T-helper 1 cell treated with Interleukin-12 subunit alpha and Interleukin-12 subunit beta and Interleukin-4 antibody, amounts not matched to agents 30 ng/mL and 1 ng/mL, for 36 hours (primary cell): ENCODE measurements around the gene LRRC4. TPM values are rescaled to one million over a fixed set of nuclear protein-coding genes. Genes with fewer than 3 reads are reported as not detected.

Experiments used
- intact Hi-C: fragments of 100-400 bp; cut with micrococcal nuclease; formaldehyde crosslinking; loops from one replicate; pipeline ENCODE4 v1.15.1; 2024
- total RNA-seq: library from RNA; stranded (reverse); gene quantifications from 2 replicates; pipeline ENCODE4 v1.2.3, GENCODE V29; 2022

LRRC4 gene
- total RNA-seq, 1 donor from 2014 or later = not detected

GRCh38 chr7:127981965-127982364 is 49.3 kb downstream of the LRRC4 start:
- intact Hi-C loops = no loop called here

GRCh38 chr7:127980901-127981300 is 50.3 kb downstream of the LRRC4 start:
- intact Hi-C loops = no loop called here

GRCh38 chr7:127979728-127980126 is 51.5 kb downstream of the LRRC4 start:
- intact Hi-C loops = no loop called here

- intact Hi-C loops = no loop called here
These were observed 52.0 kb downstream of the LRRC4 start for GRCh38 chr7:127979113-127979727.

GRCh38 chr7:127978421-127978820 is 52.8 kb downstream of the LRRC4 start:
- intact Hi-C loops = no loop called here

Other genes starting within 250 kb of the LRRC4 start
- gene LEP, start 209.8 kb upstream of the LRRC4 start, total RNA-seq = not detected in 2 replicates